Vagina (tissue), 2 donors: ENCODE measurements around the gene ZNF862. TPM values are rescaled to one million over a fixed set of nuclear protein-coding genes. Genes with fewer than 3 reads are reported as not detected.

ENCODE experiments used
- DNase-seq, 2 donors: peaks; one replicate each; pipeline ENCODE4 v3.0.0-alpha.2; 2017; ENCODE audit errors: extremely low spot score in 2 of 2
- H3K27ac ChIP-seq: fragments of 200-600 bp; sonication (generic); one replicate; pipeline ENCODE4 v1.5.1; 2019
- H3K27me3 ChIP-seq: fragments of 200-600 bp; sonication (generic); one replicate; pipeline ENCODE4 v1.5.1; 2019
- H3K36me3 ChIP-seq, 2 donors: fragments of 200-600 bp; sonication (generic); one replicate each; pipeline ENCODE4 v1.5.1; 2017 to 2019
- H3K4me1 ChIP-seq: fragments of 200-600 bp; sonication (generic); one replicate; pipeline ENCODE4 v1.5.1; 2019
- H3K4me3 ChIP-seq, 2 donors: fragments of 200-600 bp; sonication (generic); 1 replicate in 1 of 2; 2 replicates in 1 of 2; pipeline ENCODE4 v1.5.1; 2016 to 2019
- H3K9me3 ChIP-seq: fragments of 200-600 bp; sonication (generic); one replicate; pipeline ENCODE4 v1.5.1; 2019
- CTCF ChIP-seq, 3 experiments: fragments of 450-650 bp in 2 of 3; fragments of 200-600 bp in 1 of 3; sonication (generic) in 1 of 3; IDR thresholded peaks; one replicate each; pipeline ENCODE4 v1.5.1; 2017 to 2019; ENCODE audit warnings: antibody characterized with exemption in 3 of 3, mild to moderate bottlenecking in 2 of 3, moderate library complexity in 2 of 3
- POLR2A ChIP-seq, 2 donors: fragments of 450-650 bp; IDR thresholded peaks; one replicate each; pipeline ENCODE4 v1.6.1; 2017; ENCODE audit warnings: antibody characterized with exemption in 2 of 2, mild to moderate bottlenecking in 2 of 2, moderate library complexity in 2 of 2
- POLR2AphosphoS5 ChIP-seq, 2 donors: sonication (generic); formaldehyde crosslinking; IDR thresholded peaks; one replicate each; pipeline ENCODE4 v1.9.0; 2017; ENCODE audit warnings: antibody characterized with exemption in 2 of 2, mild to moderate bottlenecking in 2 of 2, low read depth in 1 of 2; ENCODE audit not compliant: insufficient read depth in 1 of 2
- intact Hi-C: fragments of 100-400 bp; cut with DNase I; formaldehyde crosslinking; loops from one replicate; pipeline ENCODE4 v1.15.1; 2023
- total RNA-seq: library from RNA; depleted of rRNA; stranded (reverse); fragments of >200 nt; gene quantifications from one replicate; pipeline ENCODE4 v1.2.3, GENCODE V29; 2016

ZNF862 gene
- total RNA-seq, 1 donor from 2014 or later: 21.1 TPM

- no peak for DNase-seq
- Histone ChIP-seq H3K36me3 (peaks cover 0 to 11% of the 10 kb centered on the region in 2 donors), H3K4me3 (no peak overlapping the region), H3K27ac (no peak overlapping the region), H3K9me3 (no peaks in the 10 kb centered on the region), H3K4me1 (peaks cover 10% of the 10 kb centered on the region), H3K27me3 (no peaks in the 10 kb centered on the region)
- TF ChIP-seq POLR2AphosphoS5 (IDR thresholded peaks at IDR 0.05; ENCODE audit: insufficient read depth in 1 of 2, low read depth in 1 of 2) (no peak), CTCF (IDR thresholded peaks at IDR 0.05) (no peak), POLR2A (IDR thresholded peaks at IDR 0.05) (no peak)
- intact Hi-C loops: no loop called here
Observed at GRCh38 chr7:149850007-149850594, 11.9 kb downstream of the ZNF862 start.

GRCh38 chr7:149850716-149851115 lies 12.5 kb downstream of the ZNF862 start:
- Histone ChIP-seq H3K4me3 (no peak overlapping the region), H3K27me3 (no peaks in the 10 kb centered on the region), H3K9me3 (no peaks in the 10 kb centered on the region), H3K4me1 (peaks cover 16% of the 10 kb centered on the region), H3K36me3 (peaks cover 0 to 11% of the 10 kb centered on the region in 2 donors), H3K27ac (no peak overlapping the region)
- no peak for DNase-seq
- no peak for TF ChIP-seq CTCF (IDR thresholded peaks at IDR 0.05)
- no peak for TF ChIP-seq POLR2AphosphoS5 (IDR thresholded peaks at IDR 0.05; ENCODE audit: insufficient read depth in 1 of 2, low read depth in 1 of 2)
- TF ChIP-seq POLR2A (IDR thresholded peaks at IDR 0.05): no peak
- intact Hi-C loops: no loop called here

GRCh38 chr7:149851449-149851848 lies 13.3 kb downstream of the ZNF862 start:
- TF ChIP-seq CTCF (IDR thresholded peaks at IDR 0.05) (no peak), POLR2A (IDR thresholded peaks at IDR 0.05) (no peak), POLR2AphosphoS5 (IDR thresholded peaks at IDR 0.05; ENCODE audit: insufficient read depth in 1 of 2, low read depth in 1 of 2) (no peak)
- intact Hi-C loops: no loop called here
- Histone ChIP-seq H3K36me3 (peaks cover 0 to 11% of the 10 kb centered on the region in 2 donors), H3K4me1 (peaks cover 16% of the 10 kb centered on the region), H3K27me3 (no peaks in the 10 kb centered on the region), H3K27ac (no peak overlapping the region), H3K9me3 (no peaks in the 10 kb centered on the region), H3K4me3 (no peak overlapping the region)
- no peak for DNase-seq

- Histone ChIP-seq H3K9me3 (no peaks in the 10 kb centered on the region), H3K36me3 (peaks cover 0 to 6% of the 10 kb centered on the region in 2 donors), H3K27me3 (no peaks in the 10 kb centered on the region), H3K4me1 (peaks cover 16% of the 10 kb centered on the region), H3K4me3 (no peak overlapping the region), H3K27ac (no peak overlapping the region)
- intact Hi-C loops: no loop called here
- DNase-seq: no peak
- TF ChIP-seq CTCF (IDR thresholded peaks at IDR 0.05) (no peak), POLR2A (IDR thresholded peaks at IDR 0.05) (no peak), POLR2AphosphoS5 (IDR thresholded peaks at IDR 0.05; ENCODE audit: insufficient read depth in 1 of 2, low read depth in 1 of 2) (no peak)
Observed at GRCh38 chr7:149853157-149853556, 15.0 kb downstream of the ZNF862 start.

- intact Hi-C loops: no loop called here
- TF ChIP-seq POLR2A (IDR thresholded peaks at IDR 0.05) (no peak), POLR2AphosphoS5 (IDR thresholded peaks at IDR 0.05; ENCODE audit: insufficient read depth in 1 of 2, low read depth in 1 of 2) (no peak), CTCF (IDR thresholded peaks at IDR 0.05) (no peak)
- DNase-seq: no peak
- Histone ChIP-seq H3K36me3 (peaks cover 0 to 4% of the 10 kb centered on the region in 2 donors), H3K27me3 (no peaks in the 10 kb centered on the region), H3K9me3 (no peaks in the 10 kb centered on the region), H3K4me3 (no peak overlapping the region), H3K4me1 (peaks cover 16% of the 10 kb centered on the region), H3K27ac (no peak overlapping the region)
Observed at GRCh38 chr7:149854611-149855360, 16.6 kb downstream of the ZNF862 start.
